ENCODE measurements around the gene SMPD1. TPM values are rescaled to one million over a fixed set of nuclear protein-coding genes. Genes with fewer than 3 reads are reported as not detected.

Gene SMPD1
- total and polyA plus RNA-seq, 2 of the 8 experiments (the other 6 are each of a cell fraction or from before 2014, with no cell fraction given) = 1.9 to 2.4 TPM

DNA sequence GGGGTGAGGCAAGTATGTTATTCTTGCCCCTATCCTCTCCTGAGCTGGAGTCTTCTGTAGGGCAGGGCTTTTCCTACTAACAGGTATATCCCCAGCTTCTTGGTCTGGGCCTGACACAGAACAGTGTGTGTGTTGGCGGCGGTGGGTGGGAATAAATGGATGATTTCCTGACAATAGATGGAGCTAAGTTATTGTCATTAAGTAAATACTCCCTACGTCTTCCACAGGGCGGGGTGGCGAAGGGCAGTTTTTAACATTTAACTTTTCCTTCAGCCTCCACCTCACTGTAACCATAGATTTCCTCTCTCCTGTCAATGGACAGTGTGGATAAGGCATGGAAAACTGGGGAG lies 11.7 kb upstream of the SMPD1 start:
- ChIA-PET CTCF (ENCODE audit: partially characterized antibody) (interaction anchor here (0.6 to 21.5 kb wide), 77 partner anchors 8 to 1743 kb away, joined by 3 to 585 read pairs (median 4); partner anchors contain the start of genes CCKBR, DNHD1, HPX and ILK), POLR2A (ENCODE audit: partially characterized antibody) (interaction anchor here (1.2 to 2.0 kb wide), 2 partner anchors 69 to 97 kb away, joined by 3 to 6 read pairs; no protein-coding TSS in a partner anchor)
- Histone ChIP-seq H2BK120ac (replicated peaks; ENCODE audit: low read depth, low read length) (no peak overlapping the region), H4K5ac (ENCODE audit: insufficient read length, low read depth, low read length) (no peak overlapping the region), H3K4me3 (ENCODE audit: extremely low read depth in 1 of 4, insufficient read depth in 2 of 4, low read depth in 3 of 4, low read length in 4 of 4) (no peak overlapping the region), H3K23ac (ENCODE audit: insufficient read length) (no peak overlapping the region), H2AK5ac (ENCODE audit: low read depth, low read length) (no peak overlapping the region), H2BK5ac (ENCODE audit: low read depth, low read length) (no peak overlapping the region), H4K8ac (ENCODE audit: extremely low read depth, insufficient read depth, low read length) (no peak overlapping the region), H2BK20ac (ENCODE audit: low read length) (no peak overlapping the region), H3K14ac (ENCODE audit: insufficient read length) (no peak overlapping the region), H3K18ac (ENCODE audit: extremely low read depth, low read length) (no peak overlapping the region), H3K79me1 (ENCODE audit: low read depth, low read length) (no peaks in the 10 kb centered on the region), H3K23me2 (ENCODE audit: low read depth, low read length) (no peaks in the 10 kb centered on the region), H3K9ac (replicated peaks in 1 of 4; ENCODE audit: extremely low read depth in 1 of 4, low read depth in 3 of 4, low read length in 3 of 4) (no peak overlapping the region), H3K9me3 (ENCODE audit: insufficient read depth in 2 of 2, low read depth in 1 of 2, low read length in 1 of 2) (no peaks in the 10 kb centered on the region), H3K4me2 (ENCODE audit: insufficient read depth in 1 of 2, low read depth in 2 of 2, low read length in 2 of 2) (no peak overlapping the region), H3K4ac (replicated peaks; ENCODE audit: insufficient read length, low read depth, low read length) (no peak overlapping the region), H4K91ac (replicated peaks; ENCODE audit: insufficient read length, low read length) (no peak overlapping the region), H4K20me1 (replicated peaks in 1 of 2; ENCODE audit: control insufficient read depth in 1 of 2, insufficient read depth in 2 of 2, low read length in 2 of 2) (no peaks in the 10 kb centered on the region), H3K56ac (replicated peaks; ENCODE audit: insufficient read length, low read depth, low read length) (no peak overlapping the region), H2AFZ (ENCODE audit: low read length) (no peak overlapping the region), H3K27me3 (replicated peaks in 1 of 4; ENCODE audit: control insufficient read depth in 3 of 4, extremely low read depth in 1 of 4, insufficient read depth in 3 of 4, low read length in 3 of 4) (no peaks in the 10 kb centered on the region), H2BK15ac (ENCODE audit: low read length) (no peak overlapping the region), H3K36me3 (ENCODE audit: control insufficient read depth in 2 of 4, insufficient read depth in 4 of 4, low read length in 3 of 4) (no peaks in the 10 kb centered on the region), H3K27ac (ENCODE audit: low read depth, low read length) (no peak overlapping the region), H3K79me2 (ENCODE audit: control insufficient read depth in 1 of 2, insufficient read depth in 2 of 2, low read length in 2 of 2) (no peaks in the 10 kb centered on the region), H3K4me1 (replicated peaks in 1 of 4; ENCODE audit: control insufficient read depth in 3 of 4, insufficient read depth in 4 of 4, low read length in 3 of 4) (peaks cover 0 to 9% (median 7%) of the 10 kb centered on the region in 4 experiments; a peak in 4 of 7 replicates), H2BK12ac (ENCODE audit: low read depth, low read length) (no peak overlapping the region)
- DNase-seq (ENCODE audit: low read depth in 1 of 2, low spot score in 2 of 2) (no peak), FAIRE-seq (no peak)
- TF ChIP-seq ZNF274 (IDR thresholded peaks at IDR 0.05; ENCODE audit: borderline replicate concordance, extremely low read depth, low read length) (no peak), RBBP5 (IDR thresholded peaks at IDR 0.05; ENCODE audit: borderline replicate concordance, low read depth, low read length) (no peak), POLR2AphosphoS5 (IDR thresholded peaks at IDR 0.05; ENCODE audit: low read depth, low read length) (no peak), SUZ12 (IDR thresholded peaks at IDR 0.05; ENCODE audit: low read length) (no peak), HDAC2 (IDR thresholded peaks at IDR 0.05; ENCODE audit: borderline replicate concordance in 1 of 2, low read depth in 2 of 2, low read length in 2 of 2) (no peak), TBP (IDR thresholded peaks at IDR 0.05; ENCODE audit: low read depth, low read length) (no peak), CBX5 (IDR thresholded peaks at IDR 0.05; ENCODE audit: low read depth, low read length) (no peak), JUN (IDR thresholded peaks at IDR 0.05; ENCODE audit: low read depth, low read length) (no peak), SIN3A (conservative IDR thresholded peaks at IDR 0.05 in 1 of 2, IDR thresholded peaks at IDR 0.05 in 1 of 2; ENCODE audit: low read depth in 1 of 2, low read length in 2 of 2) (no peak), KDM1A (IDR thresholded peaks at IDR 0.05; ENCODE audit: borderline replicate concordance, low read length) (no peak), BCL11A (IDR thresholded peaks at IDR 0.05; ENCODE audit: low read depth in 2 of 2, low read length in 2 of 2) (no peak), TAF7 (optimal IDR thresholded peaks at IDR 0.05; ENCODE audit: borderline replicate concordance, low read depth, low read length) (no peak), TCF12 (IDR thresholded peaks at IDR 0.05; ENCODE audit: low read depth, low read length) (no peak), GTF2F1 (IDR thresholded peaks at IDR 0.05; ENCODE audit: borderline replicate concordance, low read depth, low read length) (no peak)
- WGBS, 2 experiments (ENCODE audit: extremely low coverage in 1 of 2, insufficient coverage in 1 of 2, insufficient read length in 1 of 2, insufficient replicate concordance in 2 of 2, low coverage in 1 of 2, low lambda C conversion rate in 2 of 2, missing lambda C conversion rate in 1 of 2) = 88% methylated on average over 5 of the region's 5 CpGs; no CpG with 5 or more reads in 1 of the 2 experiments
